CD14-positive monocyte (primary cell): ENCODE measurements around the gene URM1. TPM values are rescaled to one million over a fixed set of nuclear protein-coding genes. Genes with fewer than 3 reads are reported as not detected.

Experiments
- DNase-seq, 3 donors: peaks; one replicate each; pipeline ENCODE4 v3.0.0-alpha.2; 2011 to 2022
- H2AFZ ChIP-seq: 2 replicates; pipeline ENCODE4 v1.6.0; 2012; ENCODE audit warnings: mild to moderate bottlenecking, low read depth, low read length, inconsistent platforms; ENCODE audit not compliant: insufficient read depth, poor library complexity, severe bottlenecking
- H3K27ac ChIP-seq, 2 donors: 1 replicate in 1 of 2; 2 replicates in 1 of 2; pipeline ENCODE4 v1.5.1; 2012 to 2013; ENCODE audit warnings: low read length in 2 of 2, control low read depth in 1 of 2, inconsistent platforms in 1 of 2, low read depth in 1 of 2, mild to moderate bottlenecking in 1 of 2
- H3K27me3 ChIP-seq, 2 donors: one replicate each; pipeline versions ENCODE4 v1.6.0 to v1.6.1; 2011 to 2013; ENCODE audit warnings: low read length in 2 of 2; ENCODE audit not compliant: control insufficient read depth in 2 of 2, insufficient read depth in 2 of 2
- H3K36me3 ChIP-seq, 2 donors: replicated peaks in 1 of 2; 1 replicate in 1 of 2; 2 replicates in 1 of 2; pipeline versions ENCODE4 v1.5.1 to v1.6.1; 2012 to 2013; ENCODE audit warnings: low read length in 2 of 2, control low read depth in 1 of 2, inconsistent platforms in 1 of 2, mild to moderate bottlenecking in 1 of 2; ENCODE audit not compliant: insufficient read depth in 2 of 2, control insufficient read depth in 1 of 2
- H3K4me1 ChIP-seq, 2 donors: 1 replicate in 1 of 2; 2 replicates in 1 of 2; pipeline versions ENCODE4 v1.5.1 to v1.6.1; 2012 to 2013; ENCODE audit warnings: low read length in 2 of 2, control low read depth in 1 of 2, inconsistent platforms in 1 of 2, mild to moderate bottlenecking in 1 of 2, moderate library complexity in 1 of 2; ENCODE audit not compliant: insufficient read depth in 2 of 2, control insufficient read depth in 1 of 2
- H3K4me2 ChIP-seq: replicated peaks from 2 replicates; pipeline ENCODE3; 2012; ENCODE audit warnings: low read length, moderate library complexity, mild to moderate bottlenecking; ENCODE audit not compliant: poor library complexity, severe bottlenecking; ENCODE audit errors: extremely low read depth
- H3K4me3 ChIP-seq, 3 experiments: fragments of 200-600 bp in 1 of 3; sonication (generic) in 1 of 3; replicated peaks in 1 of 3; 1 replicate in 2 of 3; 2 replicates in 1 of 3; pipeline ENCODE4 v1.5.1; 2011 to 2013; ENCODE audit warnings: low read length in 3 of 3, mild to moderate bottlenecking in 3 of 3, control low read depth in 2 of 3, low read depth in 2 of 3, inconsistent platforms in 1 of 3, moderate library complexity in 1 of 3
- H3K79me2 ChIP-seq: 2 replicates; pipeline ENCODE4 v1.6.0; 2012; ENCODE audit warnings: mild to moderate bottlenecking, control low read depth, inconsistent platforms, low read length, moderate library complexity; ENCODE audit not compliant: insufficient read depth
- H3K9ac ChIP-seq: 2 replicates; pipeline ENCODE4 v1.6.0; 2017; ENCODE audit warnings: low read length, mild to moderate bottlenecking; ENCODE audit not compliant: insufficient read depth, poor library complexity, severe bottlenecking
- H3K9me3 ChIP-seq, 2 donors: replicated peaks in 1 of 2; 1 replicate in 1 of 2; 2 replicates in 1 of 2; pipeline versions ENCODE4 v1.5.1 to v1.6.1; 2012 to 2013; ENCODE audit warnings: low read length in 2 of 2, control low read depth in 1 of 2; ENCODE audit not compliant: control insufficient read depth in 1 of 2, insufficient read depth in 1 of 2
- H4K20me1 ChIP-seq: 2 replicates; pipeline ENCODE4 v1.6.0; 2012; ENCODE audit warnings: mild to moderate bottlenecking, low read length, control low read depth, moderate library complexity; ENCODE audit not compliant: insufficient read depth
- H3K27ac Mint-ChIP-seq, 7 donors: one replicate each; pipeline ENCODE4 v1.8.0; 2020; ENCODE audit warnings: mild to moderate bottlenecking in 7 of 7, mixed read lengths in 7 of 7, moderate library complexity in 6 of 7, inconsistent platforms in 2 of 7
- H3K27me3 Mint-ChIP-seq, 3 donors: one replicate each; pipeline ENCODE4 v1.8.0; 2021 to 2022; ENCODE audit warnings: low read depth in 3 of 3, mild to moderate bottlenecking in 3 of 3, mixed read lengths in 3 of 3, moderate library complexity in 3 of 3, inconsistent platforms in 1 of 3
- H3K36me3 Mint-ChIP-seq, 2 donors: one replicate each; pipeline ENCODE4 v1.8.0; 2020; ENCODE audit warnings: mixed read lengths in 2 of 2, inconsistent platforms in 1 of 2, mild to moderate bottlenecking in 1 of 2
- H3K4me1 Mint-ChIP-seq: one replicate; pipeline ENCODE4 v1.8.0; 2020; ENCODE audit warnings: mild to moderate bottlenecking, mixed read lengths
- H3K4me3 Mint-ChIP-seq, 2 donors: one replicate each; pipeline ENCODE4 v1.8.0; 2020; ENCODE audit warnings: mild to moderate bottlenecking in 2 of 2, mixed read lengths in 2 of 2, moderate library complexity in 1 of 2
- H3K9me3 Mint-ChIP-seq, 7 donors: one replicate each; pipeline ENCODE4 v1.8.0; 2020 to 2022; ENCODE audit warnings: mixed read lengths in 7 of 7, mild to moderate bottlenecking in 6 of 7, moderate library complexity in 6 of 7, inconsistent platforms in 2 of 7
- CTCF ChIP-seq: fragments of 200-600 bp; IDR thresholded peaks from one replicate; pipeline ENCODE4 v1.8.0; 2022; ENCODE audit warnings: antibody characterized with exemption, mild to moderate bottlenecking
- WGBS: methylation state at CpG from one replicate; pipeline ENCODE4 v1.1.5; 2013; ENCODE audit warnings: missing lambda C conversion rate; ENCODE audit not compliant: insufficient coverage; 5-methylcytosine and 5-hydroxymethylcytosine counted together
- intact Hi-C, 2 donors: fragments of 100-400 bp; cut with micrococcal nuclease; formaldehyde crosslinking; loops; one replicate each; pipeline versions ENCODE4 v1.15.0 to v1.15.1; 2023
- polyA plus RNA-seq, 3 donors: library from polyadenylated mRNA; depleted of rRNA in 1 of 3; unstranded in 2 of 3; stranded (reverse) in 1 of 3; fragments of 300-500 nt in 2 of 3; fragments of >200 nt in 1 of 3; fragmentation: Illumina TruSeq in 2 of 3; gene quantifications; 1 replicate in 2 of 3; 2 replicates in 1 of 3; pipeline ENCODE4 v1.2.3, GENCODE V29; 2012 to 2021

URM1 gene
- polyA plus RNA-seq, 3 donors, result 37.5 to 39.7 (median 38.3) TPM

DNA sequence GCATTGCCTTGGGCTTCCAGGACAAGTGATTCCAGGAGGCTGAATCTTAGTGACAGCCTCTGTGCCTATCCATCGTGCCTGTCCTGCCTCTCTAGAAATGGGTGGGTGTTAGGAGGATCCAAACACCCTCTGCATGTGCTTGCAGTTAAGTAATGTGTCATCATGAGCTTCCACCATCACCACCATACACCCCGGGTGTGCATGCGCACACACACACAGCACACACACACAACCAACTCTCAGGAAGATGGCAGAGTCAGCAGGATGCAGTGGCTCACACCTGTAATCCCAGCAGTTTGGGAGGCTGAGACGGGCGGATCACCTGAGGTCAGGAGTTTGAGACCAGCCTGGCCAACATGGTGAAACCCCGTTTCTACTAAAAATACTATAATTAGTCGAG lies 26.7 kb downstream of the URM1 start:
- no peaks in the 10 kb centered on the region for H3K9me3 Mint-ChIP-seq
- H3K27ac ChIP-seq, result no peak overlapping the region
- H3K27ac Mint-ChIP-seq, result peak overlapping the region in 1 of 7 donors; percentile 0
- H2AFZ ChIP-seq, result peak overlapping the region; percentile 36
- peaks cover 10 to 11% of the 10 kb centered on the region in 2 donors for H3K4me1 ChIP-seq
- H3K27me3 Mint-ChIP-seq, result peaks cover 11 to 31% (median 13%) of the 10 kb centered on the region in 3 donors
- no peaks in the 10 kb centered on the region for H3K36me3 Mint-ChIP-seq
- no peak overlapping the region for H3K9ac ChIP-seq
- H3K4me3 Mint-ChIP-seq, result peak overlapping the region in 1 of 2 donors; percentile 5
- peaks cover 14% of the 10 kb centered on the region for H3K4me1 Mint-ChIP-seq
- H3K4me2 ChIP-seq, result no peak overlapping the region
- peaks cover under 1% of the 10 kb centered on the region in 2 donors for H3K36me3 ChIP-seq
- H3K9me3 ChIP-seq, result no peaks in the 10 kb centered on the region
- no peaks in the 10 kb centered on the region for H4K20me1 ChIP-seq
- WGBS, result 84% methylated on average over 3 of the region's 7 CpGs
- intact Hi-C loops, result no loop called here
- H3K27me3 ChIP-seq, result no peaks in the 10 kb centered on the region
- no peak overlapping the region for H3K4me3 ChIP-seq
- no peaks in the 10 kb centered on the region for H3K79me2 ChIP-seq
- DNase-seq, result no peak
- TF ChIP-seq CTCF, result no peak

- no peak for TF ChIP-seq CTCF
- no peak overlapping the region for H3K4me2 ChIP-seq
- intact Hi-C loops, result no loop called here
- Mint-ChIP-seq H3K4me1 (peaks cover 14% of the 10 kb centered on the region), H3K27me3 (peaks cover 15 to 28% (median 15%) of the 10 kb centered on the region in 3 donors), H3K27ac (no peak overlapping the region), H3K4me3 (no peak overlapping the region), H3K36me3 (no peaks in the 10 kb centered on the region), H3K9me3 (no peaks in the 10 kb centered on the region)
- no peaks in the 10 kb centered on the region for H3K9me3 ChIP-seq
- no peak overlapping the region for H3K27ac ChIP-seq
- H3K36me3 ChIP-seq, result no peaks in the 10 kb centered on the region
- H2AFZ ChIP-seq, result no peak overlapping the region
- no peak overlapping the region for H3K9ac ChIP-seq
- WGBS, result 88% methylated on average over 3 of the region's 3 CpGs
- H3K4me3 ChIP-seq, result no peak overlapping the region
- peaks cover 10 to 11% of the 10 kb centered on the region in 2 donors for H3K4me1 ChIP-seq
- no peaks in the 10 kb centered on the region for H3K27me3 ChIP-seq
- no peak for DNase-seq
- no peaks in the 10 kb centered on the region for H4K20me1 ChIP-seq
- no peaks in the 10 kb centered on the region for H3K79me2 ChIP-seq
These were observed 28.7 kb downstream of the URM1 start for GRCh38 chr9:128399861-128400260.
